ENCODE measurements around the gene SPOCK1.

DNA sequence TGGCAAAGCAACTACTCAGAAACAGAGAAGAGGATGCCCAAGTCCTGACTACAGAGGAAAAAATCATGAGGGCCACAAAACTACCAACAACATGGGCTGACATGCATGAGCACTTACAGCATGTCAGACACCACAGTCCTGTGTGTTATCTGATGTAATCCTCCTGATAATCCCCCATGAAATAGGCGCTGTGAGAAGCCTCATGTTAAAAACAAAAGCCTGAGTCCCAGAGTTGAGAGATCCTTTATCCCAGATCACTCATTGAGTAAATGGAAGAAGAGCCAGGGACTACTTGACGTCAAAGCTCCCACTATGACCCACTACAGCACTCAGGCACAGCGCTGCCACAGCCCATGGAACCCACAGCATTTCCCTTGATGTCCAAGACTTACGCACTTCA is 7.2 kb upstream of the SPOCK1 start:
- TF ChIP-seq LEF1 (IDR thresholded peaks at IDR 0.05; ENCODE audit: borderline replicate concordance), result no peak
- no peak for TF ChIP-seq HDGF (IDR thresholded peaks at IDR 0.05; ENCODE audit: borderline replicate concordance)
- TF ChIP-seq BHLHE40 (IDR thresholded peaks at IDR 0.05; ENCODE audit: borderline replicate concordance), result no peak
- TF ChIP-seq FOXM1 (IDR thresholded peaks at IDR 0.05; ENCODE audit: borderline replicate concordance), result no peak
- TF ChIP-seq ARNT (IDR thresholded peaks at IDR 0.05), result no peak
- TF ChIP-seq ELF4 (IDR thresholded peaks at IDR 0.05), result no peak
- TF ChIP-seq ZNF384 (IDR thresholded peaks at IDR 0.05), result no peak

Data from HEK293T (cell line).